ENCODE measurements around the gene ACVR1B.

- TF ChIP-seq CTCF (IDR thresholded peaks at IDR 0.05) (no peak), EZH2 (IDR thresholded peaks at IDR 0.05; ENCODE audit: borderline replicate concordance, insufficient read depth, low read depth, low read length, poor library complexity, severe bottlenecking) (no peak)
Measured at GRCh38 chr12:51960890-51961289, 9.4 kb downstream of the ACVR1B start.

Measured in B cell (primary cell).